Spinal cord (tissue), 10 donors: ENCODE results near the gene CNTN2. TPM values are rescaled to one million over a fixed set of nuclear protein-coding genes. Genes with fewer than 3 reads are reported as not detected.

Experiments
- DNase-seq, 6 donors: peaks; one replicate each; pipeline versions ENCODE4 v3.0.0 to v3.0.0-alpha.2; 2013 to 2015; ENCODE audit warnings: low spot score in 6 of 6, low read depth in 4 of 6
- H3K27ac ChIP-seq: one replicate; pipeline ENCODE4 v1.5.1; 2013; ENCODE audit warnings: low read depth, low read length, control low read depth
- H3K27me3 ChIP-seq: one replicate; pipeline ENCODE4 v1.6.1; 2013; ENCODE audit warnings: low read length; ENCODE audit not compliant: control insufficient read depth, insufficient read depth
- H3K36me3 ChIP-seq: one replicate; pipeline ENCODE4 v1.6.1; 2013; ENCODE audit warnings: low read length; ENCODE audit not compliant: control insufficient read depth, insufficient read depth
- H3K4me1 ChIP-seq: one replicate; pipeline ENCODE4 v1.6.1; 2013; ENCODE audit warnings: low read length; ENCODE audit not compliant: control insufficient read depth, insufficient read depth
- H3K4me3 ChIP-seq: one replicate; pipeline ENCODE4 v1.5.1; 2013; ENCODE audit warnings: low read depth, low read length, control low read depth
- H3K9me3 ChIP-seq: one replicate; pipeline ENCODE4 v1.6.1; 2013; ENCODE audit warnings: low read length; ENCODE audit not compliant: control insufficient read depth, insufficient read depth
- WGBS: methylation state at CpG from one replicate; pipeline ENCODE4 v1.1.5; 2013; ENCODE audit warnings: missing lambda C conversion rate; ENCODE audit not compliant: insufficient coverage; 5-methylcytosine and 5-hydroxymethylcytosine counted together
- polyA plus RNA-seq, 2 donors: library from polyadenylated mRNA; unstranded; fragments of 120-200 nt; gene quantifications; one replicate each; pipeline ENCODE4 v1.2.1, GENCODE V29; 2013; ENCODE audit not compliant: insufficient read length in 2 of 2
- total RNA-seq, 2 donors: library from RNA; depleted of rRNA in 1 of 2; stranded (reverse); fragments of 120-200 nt in 1 of 2; fragments of >200 nt in 1 of 2; gene quantifications; one replicate each; pipeline versions ENCODE4 v1.2.3 to v1.2.4, GENCODE V29; 2013 to 2014
- donor health status: healthy.

The CNTN2 gene
- total and polyA plus RNA-seq, 4 donors = 16.1 to 48.3 (median 41.3) TPM

GRCh38 chr1:205098242-205098641, 55.2 kb downstream of the CNTN2 start:
- H3K4me1 ChIP-seq = no peaks in the 10 kb centered on the region
- H3K27ac ChIP-seq = no peak overlapping the region
- no peak overlapping the region for H3K4me3 ChIP-seq
- H3K27me3 ChIP-seq = no peaks in the 10 kb centered on the region
- H3K36me3 ChIP-seq = peaks cover 43% of the 10 kb centered on the region
- no peaks in the 10 kb centered on the region for H3K9me3 ChIP-seq
- DNase-seq = no peak

- no peaks in the 10 kb centered on the region for H3K9me3 ChIP-seq
- H3K27ac ChIP-seq = no peak overlapping the region
- no peak for DNase-seq
- H3K36me3 ChIP-seq = peaks cover 45% of the 10 kb centered on the region
- no peaks in the 10 kb centered on the region for H3K27me3 ChIP-seq
- WGBS = no CpG with 5 or more reads among the region's 3 CpGs
- H3K4me3 ChIP-seq = no peak overlapping the region
- no peaks in the 10 kb centered on the region for H3K4me1 ChIP-seq
Measured at GRCh38 chr1:205102404-205102803, 59.4 kb downstream of the CNTN2 start.

- no peaks in the 10 kb centered on the region for H3K4me1 ChIP-seq
- H3K9me3 ChIP-seq = no peaks in the 10 kb centered on the region
- H3K27ac ChIP-seq = no peak overlapping the region
- no peaks in the 10 kb centered on the region for H3K27me3 ChIP-seq
- no peak for DNase-seq
- no peak overlapping the region for H3K4me3 ChIP-seq
- WGBS = 100% methylated on average over 1 of the region's 4 CpGs
- peaks cover 30% of the 10 kb centered on the region for H3K36me3 ChIP-seq
Measured at GRCh38 chr1:205107327-205107726, 64.3 kb downstream of the CNTN2 start.

- H3K4me1 ChIP-seq = no peaks in the 10 kb centered on the region
- H3K4me3 ChIP-seq = no peak overlapping the region
- WGBS = no CpG with 5 or more reads among the region's 4 CpGs
- H3K9me3 ChIP-seq = no peaks in the 10 kb centered on the region
- peaks cover 27% of the 10 kb centered on the region for H3K36me3 ChIP-seq
- DNase-seq = no peak
- H3K27ac ChIP-seq = no peak overlapping the region
- H3K27me3 ChIP-seq = no peaks in the 10 kb centered on the region
Measured at GRCh38 chr1:205108464-205108863, 65.5 kb downstream of the CNTN2 start.

- no CpG with 5 or more reads among the region's 1 CpG for WGBS
- Histone ChIP-seq H3K27me3 (no peaks in the 10 kb centered on the region), H3K27ac (no peak overlapping the region), H3K4me3 (no peak overlapping the region), H3K36me3 (peaks cover 27% of the 10 kb centered on the region), H3K4me1 (no peaks in the 10 kb centered on the region), H3K9me3 (no peaks in the 10 kb centered on the region)
- peak in 1 of 6 donors; percentile 17 for DNase-seq
Measured at GRCh38 chr1:205109269-205109668, 66.3 kb downstream of the CNTN2 start.

GRCh38 chr1:205109711-205110110, 66.7 kb downstream of the CNTN2 start:
- Histone ChIP-seq H3K36me3 (peaks cover 22% of the 10 kb centered on the region), H3K4me3 (no peak overlapping the region), H3K9me3 (no peaks in the 10 kb centered on the region), H3K27ac (no peak overlapping the region), H3K27me3 (no peaks in the 10 kb centered on the region), H3K4me1 (no peaks in the 10 kb centered on the region)
- 80% methylated on average over 2 of the region's 5 CpGs for WGBS
- DNase-seq = peak in 1 of 6 donors; percentile 15

GRCh38 chr1:205111354-205111753, 68.3 kb downstream of the CNTN2 start:
- no peak overlapping the region for H3K4me3 ChIP-seq
- no peaks in the 10 kb centered on the region for H3K4me1 ChIP-seq
- H3K36me3 ChIP-seq = peaks cover 15% of the 10 kb centered on the region
- no peaks in the 10 kb centered on the region for H3K9me3 ChIP-seq
- no peaks in the 10 kb centered on the region for H3K27me3 ChIP-seq
- H3K27ac ChIP-seq = no peak overlapping the region
- no peak for DNase-seq

- DNase-seq = no peak
- H3K4me1 ChIP-seq = peaks cover 5% of the 10 kb centered on the region
- peaks cover 12% of the 10 kb centered on the region for H3K36me3 ChIP-seq
- H3K27ac ChIP-seq = no peak overlapping the region
- H3K4me3 ChIP-seq = no peak overlapping the region
- H3K27me3 ChIP-seq = no peaks in the 10 kb centered on the region
- no peaks in the 10 kb centered on the region for H3K9me3 ChIP-seq
- WGBS = 83% methylated on average over 1 of the region's 2 CpGs
Measured at GRCh38 chr1:205118752-205119151, 75.7 kb downstream of the CNTN2 start.

GRCh38 chr1:205121660-205122488, 78.9 kb downstream of the CNTN2 start, which contains the start of gene RBBP5:
TSS of gene RBBP5 (minus strand) at chr1:205121978. CDS start at chr1:205121873, 105 bp downstream.
- Histone ChIP-seq H3K9me3 (no peaks in the 10 kb centered on the region), H3K36me3 (peaks cover 9% of the 10 kb centered on the region), H3K27me3 (no peaks in the 10 kb centered on the region), H3K4me1 (peaks cover 5% of the 10 kb centered on the region), H3K27ac (peak within 1 kb of the TSS; percentile 95), H3K4me3 (peak within 1 kb of the TSS; percentile 97)
- under 1% methylated on average over 32 of the region's 46 CpGs for WGBS
- peak; percentile 88 to 98 (median 93) for DNase-seq

GRCh38 chr1:205122489-205122882, 79.5 kb downstream of the CNTN2 start:
- H3K4me1 ChIP-seq = peaks cover 5% of the 10 kb centered on the region
- 64% methylated on average over 4 of the region's 9 CpGs for WGBS
- peaks cover 6% of the 10 kb centered on the region for H3K36me3 ChIP-seq
- no peaks in the 10 kb centered on the region for H3K27me3 ChIP-seq
- no peaks in the 10 kb centered on the region for H3K9me3 ChIP-seq
- peak overlapping the region; percentile 95 for H3K27ac ChIP-seq
- H3K4me3 ChIP-seq = peak overlapping the region; percentile 97
- no peak for DNase-seq
